SK-N-SH treated with all-trans-retinoic acid at 6 μM for 48 hours (cell line): Measurements from ENCODE around the gene UNC80.

Source experiments
- ATAC-seq: fragments of 200-7000 bp; cut with Tn5 transposase; 3 replicates; pipeline ENCODE4 v1.9.1; 2020; ENCODE audit warnings: mild to moderate bottlenecking, moderate library complexity
- ARNTL ChIP-seq: fragments of 450-650 bp; formaldehyde crosslinking; IDR thresholded peaks from 2 replicates; pipeline ENCODE4 v1.5.0; 2020; ENCODE audit warnings: low read depth, mild to moderate bottlenecking, moderate library complexity, borderline replicate concordance
- BACH2 ChIP-seq: fragments of 250-450 bp; sonication (Bioruptor Pico); IDR thresholded peaks from 2 replicates; pipeline ENCODE4 v1.9.0; 2021; ENCODE audit warnings: mild to moderate bottlenecking, borderline replicate concordance
- CSDC2 ChIP-seq: fragments of 250-450 bp; sonication (Bioruptor Pico); IDR thresholded peaks from 2 replicates; pipeline ENCODE4 v1.5.0; 2020; ENCODE audit warnings: mild to moderate bottlenecking, moderate library complexity
- ESRRG ChIP-seq: fragments of 250-450 bp; sonication (Bioruptor Pico); IDR thresholded peaks from 2 replicates; pipeline ENCODE4 v1.6.1; 2021; ENCODE audit warnings: mild to moderate bottlenecking
- GLIS3 ChIP-seq: fragments of 250-450 bp; sonication (Bioruptor Pico); IDR thresholded peaks from 2 replicates; pipeline ENCODE4 v1.5.0; 2020; ENCODE audit warnings: mild to moderate bottlenecking, moderate library complexity
- OSR1 ChIP-seq: fragments of 250-450 bp; sonication (Bioruptor Pico); IDR thresholded peaks from 2 replicates; pipeline ENCODE4 v1.8.0; 2022; ENCODE audit warnings: moderate library complexity, mild to moderate bottlenecking, inconsistent platforms
- PATZ1 ChIP-seq: fragments of 250-450 bp; sonication (Bioruptor Pico); IDR thresholded peaks from 2 replicates; pipeline ENCODE4 v1.8.0; 2020; ENCODE audit warnings: mild to moderate bottlenecking, moderate library complexity, borderline replicate concordance
- POU6F1 ChIP-seq: fragments of 250-450 bp; sonication (Bioruptor Pico); IDR thresholded peaks from 2 replicates; pipeline ENCODE4 v1.8.0; 2021; ENCODE audit warnings: low read depth, mild to moderate bottlenecking, moderate library complexity, borderline replicate concordance
- PPARA ChIP-seq: fragments of 250-450 bp; sonication (Bioruptor Pico); IDR thresholded peaks from 2 replicates; pipeline ENCODE4 v1.5.0; 2020; ENCODE audit warnings: mild to moderate bottlenecking, borderline replicate concordance
- RARB ChIP-seq: fragments of 250-450 bp; sonication (Bioruptor Pico); IDR thresholded peaks from 2 replicates; pipeline ENCODE4 v1.8.0; 2021; ENCODE audit warnings: mild to moderate bottlenecking, moderate library complexity
- SNAI2 ChIP-seq: fragments of 250-450 bp; sonication (Bioruptor Pico); IDR thresholded peaks from 2 replicates; pipeline ENCODE4 v1.5.0; 2020; ENCODE audit warnings: mild to moderate bottlenecking, moderate library complexity
- TCF4 ChIP-seq: fragments of 250-450 bp; sonication (Bioruptor Pico); IDR thresholded peaks from 2 replicates; pipeline ENCODE4 v1.8.0; 2021; ENCODE audit warnings: mild to moderate bottlenecking, moderate library complexity, borderline replicate concordance
- TOX ChIP-seq: fragments of 250-450 bp; sonication (Bioruptor Pico); IDR thresholded peaks from 2 replicates; pipeline ENCODE4 v1.8.0; 2021; ENCODE audit warnings: mild to moderate bottlenecking, moderate library complexity, borderline replicate concordance
- ZC3H10 ChIP-seq: fragments of 250-450 bp; sonication (Bioruptor Pico); IDR thresholded peaks from 2 replicates; pipeline ENCODE4 v1.5.1; 2021; ENCODE audit warnings: mild to moderate bottlenecking, moderate library complexity
- ZFP3 ChIP-seq: fragments of 250-450 bp; sonication (Bioruptor Pico); IDR thresholded peaks from 2 replicates; pipeline ENCODE4 v1.5.0; 2020; ENCODE audit warnings: mild to moderate bottlenecking, moderate library complexity
- ZFP30 ChIP-seq: fragments of 450-650 bp; formaldehyde crosslinking; IDR thresholded peaks from 2 replicates; pipeline ENCODE4 v1.5.0; 2022; ENCODE audit warnings: mild to moderate bottlenecking, moderate library complexity
- ZNF565 ChIP-seq: fragments of 450-650 bp; formaldehyde crosslinking; conservative IDR thresholded peaks from 2 replicates; pipeline ENCODE4 v1.5.0; 2020; ENCODE audit warnings: low read depth, mild to moderate bottlenecking, moderate library complexity
- ZNF70 ChIP-seq: fragments of 450-650 bp; formaldehyde crosslinking; IDR thresholded peaks from 2 replicates; pipeline ENCODE4 v1.5.0; 2020; ENCODE audit warnings: mild to moderate bottlenecking, moderate library complexity
- ZNF8 ChIP-seq: fragments of 450-650 bp; formaldehyde crosslinking; IDR thresholded peaks from 2 replicates; pipeline ENCODE4 v1.5.0; 2020; ENCODE audit warnings: mild to moderate bottlenecking, moderate library complexity
- TF ChIP-seq, protein P1 (sequence below): fragments of 250-450 bp; sonication (Bioruptor Pico); IDR thresholded peaks from 2 replicates; pipeline ENCODE4 v1.5.1; 2020; ENCODE audit warnings: low read depth, mild to moderate bottlenecking, moderate library complexity
- TF ChIP-seq, protein P2 (sequence below): fragments of 250-450 bp; sonication (Bioruptor Pico); IDR thresholded peaks from 2 replicates; pipeline ENCODE4 v1.5.1; 2021; ENCODE audit warnings: mild to moderate bottlenecking, moderate library complexity

UNC80 gene

GRCh38 chr2:209905691-209906090, 134.1 kb downstream of the UNC80 start:
- no peak for ATAC-seq
- no peak for TF ChIP-seq ESRRG (CRISPR knock-in tag)
- no peak for TF ChIP-seq RARB (CRISPR knock-in tag)
- no peak for TF ChIP-seq ZNF8 (CRISPR knock-in tag)
- no peak for TF ChIP-seq TOX (CRISPR knock-in tag)
- no peak for TF ChIP-seq BACH2 (CRISPR knock-in tag)
- TF ChIP-seq PATZ1 (CRISPR knock-in tag): no peak
- TF ChIP-seq ARNTL (CRISPR knock-in tag): no peak
- no peak for TF ChIP-seq OSR1
- TF ChIP-seq, all 23 proteins: peak for 0

- no peak for ATAC-seq
- TF ChIP-seq TCF4 (CRISPR knock-in tag) (no peak), ZNF565 (CRISPR knock-in tag) (no peak), PPARA (no peak), POU6F1 (no peak), ZFP3 (CRISPR knock-in tag) (no peak), TOX (CRISPR knock-in tag) (no peak), ZNF70 (no peak), GLIS3 (CRISPR knock-in tag) (no peak), ARNTL (CRISPR knock-in tag) (no peak), ESRRG (CRISPR knock-in tag) (no peak), BACH2 (CRISPR knock-in tag) (no peak), RARB (CRISPR knock-in tag) (no peak), PATZ1 (CRISPR knock-in tag) (no peak), CSDC2 (CRISPR knock-in tag) (no peak), SNAI2 (no peak)
- TF ChIP-seq, protein P1, sequence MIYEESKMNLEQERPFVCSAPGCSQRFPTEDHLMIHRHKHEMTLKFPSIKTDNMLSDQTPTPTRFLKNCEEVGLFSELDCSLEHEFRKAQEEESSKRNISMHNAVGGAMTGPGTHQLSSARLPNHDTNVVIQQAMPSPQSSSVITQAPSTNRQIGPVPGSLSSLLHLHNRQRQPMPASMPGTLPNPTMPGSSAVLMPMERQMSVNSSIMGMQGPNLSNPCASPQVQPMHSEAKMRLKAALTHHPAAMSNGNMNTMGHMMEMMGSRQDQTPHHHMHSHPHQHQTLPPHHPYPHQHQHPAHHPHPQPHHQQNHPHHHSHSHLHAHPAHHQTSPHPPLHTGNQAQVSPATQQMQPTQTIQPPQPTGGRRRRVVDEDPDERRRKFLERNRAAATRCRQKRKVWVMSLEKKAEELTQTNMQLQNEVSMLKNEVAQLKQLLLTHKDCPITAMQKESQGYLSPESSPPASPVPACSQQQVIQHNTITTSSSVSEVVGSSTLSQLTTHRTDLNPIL (CRISPR knock-in tag): no peak
- TF ChIP-seq, protein P2, sequence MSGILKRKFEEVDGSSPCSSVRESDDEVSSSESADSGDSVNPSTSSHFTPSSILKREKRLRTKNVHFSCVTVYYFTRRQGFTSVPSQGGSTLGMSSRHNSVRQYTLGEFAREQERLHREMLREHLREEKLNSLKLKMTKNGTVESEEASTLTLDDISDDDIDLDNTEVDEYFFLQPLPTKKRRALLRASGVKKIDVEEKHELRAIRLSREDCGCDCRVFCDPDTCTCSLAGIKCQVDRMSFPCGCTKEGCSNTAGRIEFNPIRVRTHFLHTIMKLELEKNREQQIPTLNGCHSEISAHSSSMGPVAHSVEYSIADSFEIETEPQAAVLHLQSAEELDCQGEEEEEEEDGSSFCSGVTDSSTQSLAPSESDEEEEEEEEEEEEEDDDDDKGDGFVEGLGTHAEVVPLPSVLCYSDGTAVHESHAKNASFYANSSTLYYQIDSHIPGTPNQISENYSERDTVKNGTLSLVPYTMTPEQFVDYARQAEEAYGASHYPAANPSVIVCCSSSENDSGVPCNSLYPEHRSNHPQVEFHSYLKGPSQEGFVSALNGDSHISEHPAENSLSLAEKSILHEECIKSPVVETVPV: no peak
Observed at GRCh38 chr2:209907746-209908145, 136.1 kb downstream of the UNC80 start.

DNA sequence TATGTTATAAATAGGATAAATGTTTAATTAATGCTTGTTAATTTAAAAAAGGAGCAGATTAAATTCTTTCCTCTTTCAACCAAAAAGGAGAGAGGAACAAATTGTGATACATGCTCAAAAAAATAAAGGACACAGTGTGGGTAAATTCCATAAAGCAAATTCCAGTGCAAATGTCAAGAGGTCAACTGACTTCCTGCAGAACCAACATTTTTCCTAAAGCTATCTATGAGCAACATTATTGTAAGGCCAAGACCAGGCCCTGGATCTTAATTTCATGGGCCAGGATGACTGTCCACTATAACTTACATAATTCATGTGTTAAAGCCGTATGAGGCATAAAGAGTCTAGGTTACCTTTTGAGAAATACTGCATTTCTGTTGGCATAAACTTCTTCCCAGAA, 136.9 kb downstream of the UNC80 start:
- TF ChIP-seq TOX (CRISPR knock-in tag) (no peak), ZNF565 (CRISPR knock-in tag) (no peak), ZFP30 (no peak), POU6F1 (no peak), OSR1 (no peak), ZC3H10 (CRISPR knock-in tag) (no peak), ARNTL (CRISPR knock-in tag) (no peak), ESRRG (CRISPR knock-in tag) (no peak), ZFP3 (CRISPR knock-in tag) (no peak), ZNF70 (no peak)
- TF ChIP-seq, protein P1 (CRISPR knock-in tag): no peak
- TF ChIP-seq, protein P2: no peak
- no peak for ATAC-seq
